OCI-M2 (cell line): ENCODE data around the gene ISG20.
A peak's percentile ranks its signal among the peaks of the same experiment; 100 is the strongest.
"Not testable (repeated sequence)": the region's sequence is repeated elsewhere in the genome, so short reads cannot be mapped to it uniquely, and the experiment has no call there.

Experiments used
- DNase-seq: peaks from one replicate; lab custom pipeline; 2025; ENCODE audit not compliant: unreplicated experiment; lab: John Stamatoyannopoulos, UW

Gene ISG20

DNA sequence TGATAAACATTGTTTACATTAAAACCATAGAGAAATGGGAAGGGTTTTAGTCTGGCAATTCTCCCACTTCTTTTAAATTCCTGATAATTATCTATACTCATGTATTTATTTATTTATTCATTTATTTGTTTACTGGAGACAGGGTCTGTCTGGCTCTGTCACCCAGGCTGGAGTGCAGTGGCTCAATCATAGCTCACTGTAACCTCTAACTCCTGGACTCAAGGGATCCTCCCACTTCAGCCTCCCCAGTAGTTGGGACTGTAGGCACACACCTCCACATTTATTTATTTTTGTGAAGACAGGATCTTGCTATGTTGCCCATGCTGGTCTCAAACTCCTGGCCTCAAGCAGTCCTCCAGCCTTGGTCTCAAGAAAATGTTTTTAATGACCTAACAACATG is 20.1 kb upstream of the ISG20 start:
- no peak for DNase-seq

DNA sequence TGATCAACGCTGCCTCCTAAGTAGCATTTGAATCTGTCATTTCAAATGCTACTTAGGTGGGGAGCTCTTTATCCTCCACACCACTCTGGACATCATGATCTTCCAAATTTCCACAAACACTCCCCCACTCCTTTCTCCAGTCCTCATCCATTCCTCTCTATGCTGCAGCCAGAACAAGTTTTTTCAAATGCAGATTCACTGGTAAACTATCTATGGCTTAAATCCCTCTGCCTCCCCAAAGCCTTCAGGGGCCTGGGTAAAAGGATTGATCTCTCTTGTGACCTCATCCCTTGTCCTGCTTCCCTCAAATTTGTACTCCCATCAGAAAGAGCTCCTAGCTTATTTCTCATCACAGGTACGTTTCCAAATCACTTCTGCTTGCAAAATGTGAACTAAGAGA is 19.0 kb upstream of the ISG20 start:
- DNase-seq, result no peak

DNA sequence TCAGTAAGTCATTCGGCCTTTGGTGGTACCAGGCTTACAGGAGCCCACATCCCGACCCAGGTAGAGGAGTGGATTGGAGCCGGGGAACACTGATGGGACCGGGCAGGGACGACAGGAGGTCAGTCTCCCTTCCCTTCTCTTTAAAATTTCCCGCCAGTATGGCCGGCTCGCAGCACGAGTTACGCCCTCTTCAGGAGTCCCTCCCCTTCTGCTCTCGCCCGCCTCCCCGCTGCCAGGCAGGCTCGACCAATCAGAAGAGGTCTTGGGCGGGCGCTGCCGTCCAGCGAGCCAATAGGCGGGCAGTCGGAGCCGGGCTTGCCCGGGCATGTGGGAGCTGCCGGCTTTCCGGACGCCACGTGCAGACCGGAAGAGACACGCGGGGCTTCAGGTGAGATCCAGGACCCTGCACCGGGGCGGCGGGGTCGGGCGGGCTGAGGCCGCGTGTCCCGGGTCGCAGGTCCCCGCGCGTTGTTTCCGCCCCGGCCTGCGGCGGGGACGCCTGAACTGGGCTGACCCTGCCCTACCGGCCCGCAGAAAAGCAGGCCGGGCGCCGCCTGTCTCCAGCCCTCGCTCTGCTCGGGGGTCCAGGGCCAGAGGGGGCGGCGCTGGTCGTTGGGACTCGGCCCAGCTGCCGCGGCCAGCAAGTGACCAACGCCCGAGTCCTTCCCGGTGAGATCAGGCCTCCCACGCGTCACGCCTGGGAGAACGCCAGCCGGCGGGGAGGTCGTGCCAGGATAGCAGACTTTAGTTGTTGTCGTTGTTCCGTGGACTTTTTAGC is 17.6 kb upstream of the ISG20 start, which contains the start of gene AEN:
TSS of gene AEN (plus strand) at position 346 of the 778 bp plus-strand sequence. CDS start 4,870 bp downstream, outside the sequence.
- DNase-seq, result peak; percentile 49

DNA sequence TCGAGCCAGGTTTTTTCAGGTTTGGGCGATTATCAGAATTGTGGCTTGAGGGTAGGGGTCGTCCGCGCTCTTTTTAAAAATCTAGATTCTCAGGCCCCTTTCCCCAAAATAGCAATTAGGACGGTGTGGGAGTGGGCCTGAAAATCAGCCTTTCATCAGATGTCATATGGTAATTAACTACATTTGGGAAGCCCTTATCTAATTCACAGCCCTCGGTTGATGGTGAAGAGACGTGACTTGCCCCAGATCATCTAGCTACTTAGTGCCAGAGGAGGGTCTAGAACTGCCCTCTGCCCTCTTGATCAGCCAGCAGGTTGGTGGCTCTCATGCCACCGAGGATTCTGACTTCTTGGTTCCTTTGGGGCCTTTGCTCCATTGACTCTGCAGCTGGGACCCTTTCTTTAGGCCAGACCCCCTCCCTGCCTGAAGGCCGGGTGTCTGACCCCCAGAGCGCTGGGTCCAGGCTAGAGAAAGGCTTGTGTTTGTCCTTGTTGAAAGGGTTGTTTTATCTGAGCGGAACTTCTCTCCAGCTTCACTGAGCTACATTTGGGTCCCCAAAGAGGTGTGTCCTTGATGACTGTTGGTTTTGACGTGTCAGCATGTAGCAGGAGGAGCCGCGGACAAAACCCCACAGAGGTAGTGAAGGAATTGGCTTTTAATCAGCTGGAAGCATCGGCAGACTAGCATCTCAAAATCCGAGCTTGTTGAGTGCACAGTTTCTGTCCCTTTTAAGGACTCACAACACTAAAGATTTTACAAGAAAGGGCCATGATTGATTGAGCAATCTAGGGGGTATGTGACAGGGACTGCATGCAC is 16.8 kb upstream of the ISG20 start:
- no peak for DNase-seq

DNA sequence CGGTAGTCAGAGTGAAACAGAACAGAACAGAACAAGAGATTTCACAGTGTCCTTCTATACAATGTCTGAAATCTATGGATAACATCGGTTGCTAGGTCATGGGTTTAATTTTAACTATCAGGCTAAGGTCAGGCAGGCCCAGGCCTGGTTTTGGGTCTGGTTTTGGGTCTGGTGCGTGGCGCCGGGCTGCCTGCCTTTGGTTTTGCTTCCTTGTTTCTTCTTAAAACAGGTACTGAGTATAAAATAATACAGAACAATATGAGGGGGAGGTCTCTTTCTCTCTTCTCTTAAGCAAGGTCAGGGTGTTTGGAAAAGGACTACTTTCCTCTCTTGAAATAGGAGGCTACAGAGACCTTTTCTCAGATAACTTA is 16.2 kb upstream of the ISG20 start:
- no peak for DNase-seq

DNA sequence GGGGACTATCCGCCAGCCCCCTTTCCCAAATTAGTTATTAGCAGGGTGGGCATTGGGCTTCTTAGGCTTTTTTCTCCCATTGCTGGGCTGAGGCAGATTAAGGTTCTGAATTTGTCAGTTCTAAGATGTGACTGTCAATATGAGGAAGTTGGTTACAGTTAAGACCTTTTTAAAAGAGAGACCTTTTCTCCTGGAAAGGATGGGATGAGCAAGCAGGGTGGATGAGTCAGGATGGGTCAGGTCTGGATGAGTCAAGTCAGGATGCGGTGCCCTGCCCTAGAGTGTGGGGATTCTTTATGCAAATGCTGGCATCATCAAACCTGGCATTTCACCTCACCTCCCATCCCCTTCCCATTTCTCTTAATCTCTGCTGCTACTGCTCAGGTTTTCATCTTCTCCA is 15.8 kb upstream of the ISG20 start:
- no peak for DNase-seq

DNA sequence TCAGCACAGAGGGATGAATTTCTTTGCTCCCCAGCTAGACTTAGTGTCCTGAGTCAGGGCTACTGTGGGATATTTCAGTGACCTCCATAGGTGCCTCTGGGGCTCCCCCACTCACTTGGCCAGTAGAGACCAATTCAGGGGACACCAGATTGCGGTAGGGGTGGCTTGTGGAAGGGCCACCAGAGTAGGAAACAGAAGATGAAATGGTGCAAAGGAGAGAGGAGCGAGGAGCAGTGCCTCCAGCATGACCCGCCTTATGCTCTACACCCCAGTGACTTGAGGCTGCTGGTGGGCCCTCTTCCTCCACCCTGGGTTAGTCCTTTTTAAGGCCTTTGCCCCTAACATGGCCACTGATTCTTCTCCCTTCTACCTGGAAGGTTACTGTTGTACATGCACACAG is 15.2 kb upstream of the ISG20 start:
- DNase-seq, result no peak

DNA sequence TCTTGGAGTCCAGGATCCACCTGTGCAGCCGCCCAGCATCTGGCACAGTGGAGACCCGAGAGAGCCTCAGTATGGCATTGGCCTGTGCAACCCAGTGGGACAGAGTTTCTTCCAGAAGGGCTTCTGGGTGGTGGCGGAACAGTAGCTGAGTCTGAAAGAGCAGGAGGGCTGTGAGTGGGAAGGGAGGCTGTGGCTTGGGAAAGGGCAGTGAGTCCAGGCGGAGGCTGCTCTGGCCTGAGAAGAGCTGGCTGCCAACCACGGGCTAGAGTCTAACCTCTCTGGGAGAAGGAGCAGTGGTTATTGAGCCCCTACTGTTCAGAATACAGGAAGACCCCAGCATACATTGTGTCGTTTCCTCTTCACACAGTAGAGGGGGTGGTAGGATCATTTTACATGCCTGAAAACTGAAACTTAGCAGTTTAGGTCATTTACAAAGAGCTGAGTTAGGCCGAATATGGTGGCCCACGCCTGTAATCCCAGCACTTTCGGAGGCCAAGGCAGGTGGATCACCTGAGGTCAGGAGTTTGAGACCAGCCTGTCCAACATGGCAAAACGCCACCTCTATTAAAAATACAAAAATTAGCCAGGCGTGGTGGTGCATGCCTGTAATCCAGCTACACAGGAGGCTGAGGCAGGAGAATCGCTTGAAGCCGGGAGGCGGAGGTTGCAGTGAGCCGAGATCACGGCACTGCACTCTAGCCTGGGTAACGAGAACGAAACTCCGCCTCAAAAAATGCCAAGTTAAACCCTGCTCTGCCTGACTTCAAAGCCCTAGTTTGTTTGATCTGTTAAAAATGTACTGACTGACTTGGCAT is 14.5 kb upstream of the ISG20 start:
- no peak for DNase-seq

DNA sequence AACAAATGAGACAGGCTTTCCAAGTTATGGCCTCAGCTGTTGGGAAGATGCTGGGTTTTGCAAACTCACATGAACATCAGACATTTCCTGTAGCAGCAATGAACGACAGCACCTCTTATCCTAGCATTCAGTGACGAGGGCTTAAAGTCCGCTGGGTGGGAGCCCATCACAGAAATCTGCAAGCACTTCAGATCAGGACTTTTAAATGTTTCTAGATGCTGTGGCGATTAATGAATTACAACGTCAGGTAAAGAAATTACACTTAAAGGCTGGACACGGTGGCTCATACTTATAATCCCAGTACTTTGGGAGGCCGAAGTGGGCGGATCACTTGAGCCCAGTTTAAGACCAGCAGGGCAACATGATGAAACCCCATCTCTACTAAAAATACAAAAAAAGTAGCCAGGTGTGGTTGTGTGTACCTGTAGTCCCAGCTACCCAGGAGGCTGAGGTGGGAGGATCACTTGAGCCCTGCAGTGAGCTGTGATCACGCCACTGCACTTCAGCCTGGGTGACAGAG is 13.8 kb upstream of the ISG20 start:
- no peak for DNase-seq

DNA sequence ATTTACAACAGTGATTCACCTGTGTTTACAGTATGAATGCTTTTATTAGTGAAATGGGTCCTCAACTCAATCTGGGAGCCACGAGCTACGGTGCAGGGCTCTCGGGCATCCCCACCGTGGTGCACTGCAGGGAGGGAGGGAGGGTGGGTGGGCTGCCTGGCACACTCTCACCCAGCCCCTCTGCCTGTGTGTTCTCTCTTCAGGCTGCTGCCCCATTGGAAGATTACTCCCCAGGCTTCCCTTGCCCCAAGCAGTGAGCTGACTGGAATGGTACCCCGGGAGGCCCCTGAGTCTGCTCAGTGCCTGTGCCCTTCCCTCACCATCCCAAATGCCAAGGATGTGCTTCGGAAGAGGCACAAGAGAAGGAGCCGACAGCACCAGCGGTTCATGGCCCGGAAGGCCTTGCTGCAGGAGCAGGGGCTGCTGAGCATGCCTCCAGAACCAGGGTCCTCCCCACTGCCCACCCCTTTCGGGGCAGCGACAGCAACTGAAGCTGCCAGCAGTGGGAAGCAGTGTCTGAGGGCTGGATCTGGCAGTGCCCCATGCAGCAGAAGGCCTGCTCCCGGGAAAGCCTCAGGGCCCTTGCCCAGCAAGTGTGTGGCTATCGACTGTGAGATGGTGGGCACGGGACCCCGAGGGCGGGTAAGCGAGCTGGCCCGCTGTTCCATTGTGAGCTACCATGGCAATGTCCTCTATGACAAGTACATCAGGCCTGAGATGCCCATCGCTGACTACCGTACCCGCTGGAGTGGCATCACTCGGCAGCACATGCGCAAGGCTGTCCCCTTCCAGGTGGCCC is 12.7 kb upstream of the ISG20 start:
- no peak for DNase-seq

DNA sequence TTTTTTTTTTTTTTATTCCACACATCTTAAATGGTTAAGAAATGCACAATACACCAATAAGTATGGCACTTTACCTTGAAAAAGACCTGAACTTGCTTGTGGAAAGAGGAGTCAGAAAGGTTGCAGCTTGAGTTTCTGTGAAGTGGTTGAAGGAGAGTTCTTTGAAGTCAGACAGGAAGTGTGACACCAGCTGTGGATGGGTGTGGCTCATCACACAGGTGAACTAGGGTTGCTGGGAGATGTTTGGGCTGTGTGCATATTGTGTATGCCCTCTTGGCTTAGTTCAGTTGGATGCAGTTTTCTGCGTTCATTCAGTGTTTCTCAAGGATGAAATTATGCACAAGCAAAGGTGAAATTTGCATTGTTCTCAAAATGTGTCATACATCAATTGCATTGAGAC is 11.4 kb upstream of the ISG20 start:
- DNase-seq, result no peak

DNA sequence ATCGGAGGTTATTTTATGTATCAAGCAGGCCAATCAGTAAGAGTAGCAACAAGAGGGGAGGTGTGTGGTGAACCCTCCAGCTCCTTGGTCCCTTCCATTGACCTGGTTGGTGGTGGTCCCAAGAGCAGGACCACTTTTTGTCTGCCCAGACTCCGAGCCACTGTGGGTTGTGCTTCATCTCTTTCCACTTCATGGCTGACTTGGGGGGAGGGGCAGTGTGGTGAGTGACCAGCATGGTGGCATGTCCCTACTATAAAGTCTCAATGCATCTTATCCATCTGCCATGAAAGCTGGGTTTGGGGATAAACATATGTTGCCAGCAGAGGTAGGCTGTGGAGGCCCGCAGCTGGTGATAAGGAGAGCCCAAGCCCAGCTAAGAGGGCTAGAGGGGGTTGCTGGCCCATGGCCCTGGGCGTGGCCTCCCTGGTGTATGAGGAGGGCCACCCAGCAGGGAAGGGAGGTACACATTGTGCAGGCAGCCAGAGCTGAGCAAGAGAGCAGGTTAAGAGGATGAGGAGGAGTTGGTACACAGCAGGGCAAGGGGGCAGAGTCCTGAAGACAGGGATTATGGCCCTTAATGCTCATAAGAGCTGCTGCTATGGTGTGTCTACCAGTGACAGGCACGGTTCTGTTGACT is 10.7 kb upstream of the ISG20 start:
- DNase-seq, result no peak

DNA sequence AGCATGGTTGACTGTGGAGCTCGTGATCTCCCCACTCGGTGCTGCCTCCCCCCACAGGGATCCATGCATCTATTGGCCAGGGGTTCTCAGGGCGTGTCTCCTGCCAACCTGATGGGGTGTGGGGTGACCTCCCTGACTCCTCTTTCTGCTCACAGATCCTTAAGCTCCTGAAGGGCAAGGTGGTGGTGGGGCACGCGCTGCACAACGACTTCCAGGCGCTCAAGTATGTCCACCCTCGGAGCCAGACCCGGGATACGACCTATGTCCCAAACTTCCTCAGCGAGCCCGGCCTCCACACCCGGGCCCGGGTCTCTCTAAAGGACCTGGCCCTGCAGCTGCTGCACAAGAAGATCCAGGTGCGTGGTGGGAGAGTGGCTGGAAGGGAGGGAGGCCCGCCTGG is 9.7 kb upstream of the ISG20 start:
- no peak for DNase-seq

DNA sequence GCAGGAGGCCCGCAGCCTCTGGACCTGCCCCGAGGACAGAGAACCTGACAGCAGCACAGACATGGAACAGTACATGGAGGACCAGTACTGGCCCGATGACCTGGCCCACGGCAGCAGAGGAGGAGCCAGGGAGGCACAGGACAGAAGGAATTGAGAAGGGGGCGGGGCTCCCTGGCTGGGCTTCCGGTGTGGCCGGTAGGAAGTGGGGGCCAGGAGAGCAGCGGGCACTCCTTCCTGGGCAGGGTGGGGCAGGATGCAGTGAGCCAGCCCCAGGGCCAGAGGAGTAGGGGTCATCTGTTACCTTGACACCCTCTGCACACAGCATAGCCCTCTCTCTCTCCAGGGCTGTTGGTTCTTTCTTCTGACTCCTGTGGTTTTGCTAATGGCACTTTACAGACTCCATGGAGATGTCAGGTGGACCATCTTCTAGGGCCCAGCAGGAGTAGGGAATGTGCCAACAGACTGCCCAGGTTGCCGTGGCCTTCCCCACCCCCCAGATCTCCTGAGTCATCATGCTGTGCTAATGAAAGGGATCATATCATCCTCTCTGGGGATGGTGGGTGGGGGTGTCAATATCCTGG is 8.6 kb upstream of the ISG20 start:
- no peak for DNase-seq

DNA sequence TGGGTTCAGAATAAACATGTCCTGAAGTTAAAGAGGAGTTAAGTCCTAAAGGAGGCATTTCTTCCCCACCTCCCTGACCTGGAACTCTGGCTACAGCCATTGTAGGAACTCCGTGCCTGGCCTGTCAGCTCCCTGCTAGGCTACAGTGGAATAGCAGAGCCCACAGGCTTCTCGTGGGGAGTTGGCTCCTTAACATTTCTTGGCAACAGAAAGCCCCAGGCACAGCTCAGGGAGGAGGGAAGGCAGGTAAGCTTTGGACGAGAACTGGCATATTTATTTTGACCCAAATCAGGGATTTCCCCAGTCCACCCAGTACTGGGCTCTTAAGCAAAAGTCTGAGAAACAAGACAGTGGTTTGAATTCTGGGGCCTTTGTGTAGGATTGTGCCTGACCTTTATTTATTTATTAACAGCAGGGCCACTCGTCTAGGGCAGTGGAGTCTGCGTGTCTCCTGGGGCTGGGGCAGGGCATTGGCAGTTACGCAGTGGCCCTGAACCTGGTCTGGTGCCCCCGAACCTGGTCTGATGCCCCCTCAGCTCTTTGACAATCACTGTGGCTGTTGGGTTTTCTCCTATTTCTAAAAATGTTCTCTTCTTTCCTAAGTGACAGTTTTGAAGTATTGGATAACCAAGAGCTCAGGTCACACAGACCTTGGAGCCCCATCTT is 7.9 kb upstream of the ISG20 start:
- DNase-seq, result no peak

DNA sequence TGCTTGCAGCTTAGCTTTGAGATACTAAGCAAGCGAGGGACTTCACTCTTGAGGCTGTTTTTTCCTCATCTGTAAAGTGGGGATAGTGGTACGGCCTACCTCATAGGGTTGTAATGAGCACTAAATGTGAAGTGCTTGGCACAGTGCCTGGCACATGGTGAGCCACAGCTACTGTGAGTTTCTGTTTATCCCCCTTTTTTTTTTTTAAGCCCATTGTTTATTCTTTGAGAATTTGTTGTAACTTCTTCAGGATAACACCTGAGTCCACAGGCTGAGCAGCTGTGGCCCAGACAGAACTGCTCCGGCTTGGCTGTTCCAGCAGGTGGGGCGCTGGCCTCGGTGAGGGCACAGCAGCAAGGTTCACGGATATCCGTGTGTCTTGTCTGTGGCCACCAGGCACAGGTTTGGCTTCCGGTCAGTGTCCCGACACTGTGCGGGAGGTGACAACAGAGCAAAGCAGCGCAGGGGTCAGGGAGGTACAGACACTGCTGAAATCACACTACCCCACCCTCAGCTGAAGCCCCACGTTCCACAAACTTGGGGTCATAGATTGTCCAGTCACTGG is 7.3 kb upstream of the ISG20 start:
- DNase-seq, result no peak

DNA sequence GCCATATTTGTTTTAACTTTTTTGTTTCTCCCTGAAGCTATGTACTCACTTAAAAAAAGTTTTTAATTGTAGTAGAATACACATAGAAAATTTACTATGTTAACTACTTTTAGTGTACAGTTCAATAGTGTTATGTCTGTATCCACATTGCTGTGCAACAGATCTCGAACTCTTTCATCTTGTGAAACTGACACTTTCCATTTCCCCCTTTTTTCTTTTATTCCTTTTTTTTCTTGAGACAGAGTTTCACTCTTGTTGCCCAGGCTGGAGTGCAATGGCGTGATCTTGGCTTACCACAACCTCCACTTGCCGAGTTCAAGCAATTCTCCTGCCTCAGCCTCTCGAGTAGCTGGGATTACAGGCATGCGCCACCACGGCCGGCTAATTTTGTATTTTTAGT is 6.0 kb upstream of the ISG20 start:
- DNase-seq, result not testable (repeated sequence)

DNA sequence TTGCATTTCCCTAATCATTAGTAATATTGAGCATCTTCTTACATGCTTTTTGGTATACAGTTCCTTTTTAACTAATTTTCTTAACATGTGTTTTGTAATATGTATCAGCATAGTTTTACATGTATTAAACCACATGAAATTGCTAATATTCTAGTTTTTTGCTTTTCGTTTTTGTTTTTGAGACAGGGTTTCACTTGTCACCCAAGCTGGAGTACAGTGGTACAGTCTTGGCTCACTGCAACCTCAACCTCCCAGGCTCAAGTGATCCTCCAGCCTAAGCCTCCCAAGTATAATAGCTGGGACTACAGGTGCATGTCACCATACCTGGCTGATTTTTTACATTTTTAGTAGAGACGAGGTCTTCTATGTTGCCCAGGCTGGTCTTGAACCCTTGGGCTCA is 4.4 kb upstream of the ISG20 start:
- no peak for DNase-seq

DNA sequence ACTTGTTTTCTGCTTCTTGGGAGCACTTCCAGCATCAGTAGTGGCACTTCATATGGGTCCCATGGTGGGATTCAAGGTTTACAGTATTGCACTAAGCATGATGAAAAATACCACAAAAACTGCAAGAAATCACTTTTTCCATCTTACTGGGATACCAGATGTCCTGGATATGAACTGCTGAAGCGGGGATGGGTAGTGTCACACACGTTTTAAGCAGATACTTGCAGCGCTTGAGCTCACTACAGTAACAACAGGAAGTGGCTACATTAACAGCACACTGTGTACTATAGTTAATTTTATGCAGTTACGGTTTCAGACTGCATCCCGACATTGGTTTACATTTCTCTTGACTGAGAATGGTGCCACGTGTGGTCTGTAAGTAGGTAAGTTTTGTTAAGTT is 3.5 kb upstream of the ISG20 start:
- DNase-seq, result no peak
